Kidney epithelial cell (primary cell): ENCODE measurements around the gene RCAN1. TPM values are rescaled to one million over a fixed set of nuclear protein-coding genes. Genes with fewer than 3 reads are reported as not detected.

ENCODE experiments used
- DNase-seq: peaks from one replicate; pipeline ENCODE4 v3.0.0-alpha.2; 2010; ENCODE audit warnings: low read depth
- H3K27me3 ChIP-seq: 2 replicates; pipeline ENCODE4 v1.6.0; 2011; ENCODE audit warnings: low read length; ENCODE audit not compliant: control insufficient read depth, insufficient read depth
- H3K36me3 ChIP-seq: 2 replicates; pipeline ENCODE4 v1.5.1; 2011; ENCODE audit warnings: low read length; ENCODE audit not compliant: control insufficient read depth, insufficient read depth
- H3K4me3 ChIP-seq: 2 replicates; pipeline ENCODE4 v1.5.1; 2011; ENCODE audit warnings: low read depth, mild to moderate bottlenecking, control low read depth, low read length
- CTCF ChIP-seq: IDR thresholded peaks from 2 replicates; pipeline ENCODE4 v1.5.1; 2011; ENCODE audit warnings: mild to moderate bottlenecking, moderate library complexity, low read length, control low read depth, inconsistent platforms; ENCODE audit not compliant: insufficient read depth, poor library complexity, severe bottlenecking
- total RNA-seq: library from RNA; depleted of rRNA; stranded (reverse); fragments of >200 nt; gene quantifications from 2 replicates; pipeline ENCODE4 v1.2.3, GENCODE V29; 2015

Gene RCAN1
- total RNA-seq, 1 donor from 2014 or later, result 82.4 TPM

GRCh38 chr21:34649400-34649799 lies 34.5 kb upstream of the RCAN1 start:
- H3K36me3 ChIP-seq, result no peaks in the 10 kb centered on the region
- DNase-seq, result no peak
- no peak for TF ChIP-seq CTCF
- peaks cover 8% of the 10 kb centered on the region for H3K27me3 ChIP-seq
- no peak overlapping the region for H3K4me3 ChIP-seq

- H3K4me3 ChIP-seq, result no peak overlapping the region
- H3K36me3 ChIP-seq, result no peaks in the 10 kb centered on the region
- no peak for DNase-seq
- H3K27me3 ChIP-seq, result peaks cover 8% of the 10 kb centered on the region
- no peak for TF ChIP-seq CTCF
These were observed 33.9 kb upstream of the RCAN1 start for GRCh38 chr21:34648739-34649297.

- no peak for TF ChIP-seq CTCF
- Histone ChIP-seq H3K36me3 (no peaks in the 10 kb centered on the region), H3K4me3 (no peak overlapping the region), H3K27me3 (peaks cover 8% of the 10 kb centered on the region)
- no peak for DNase-seq
These were observed 32.6 kb upstream of the RCAN1 start for GRCh38 chr21:34647555-34647954.

- Histone ChIP-seq H3K36me3 (no peaks in the 10 kb centered on the region), H3K27me3 (peaks cover 5% of the 10 kb centered on the region), H3K4me3 (no peak overlapping the region)
- DNase-seq, result no peak
- TF ChIP-seq CTCF, result no peak
These were observed 29.9 kb upstream of the RCAN1 start for GRCh38 chr21:34644825-34645224.

- H3K4me3 ChIP-seq, result no peak overlapping the region
- no peak for TF ChIP-seq CTCF
- peaks cover 3% of the 10 kb centered on the region for H3K27me3 ChIP-seq
- no peak for DNase-seq
- no peaks in the 10 kb centered on the region for H3K36me3 ChIP-seq
These were observed 27.5 kb upstream of the RCAN1 start for GRCh38 chr21:34642211-34643075.
